ENCODE data around the gene HOXA11. TPM values are rescaled to one million over a fixed set of nuclear protein-coding genes. Genes with fewer than 3 reads are reported as not detected.

HOXA11 gene
- total RNA-seq, 1 donor from 2014 or later, result not detected

- H3K9me3 Mint-ChIP-seq (ENCODE audit: unreplicated experiment), result no peaks in the 10 kb centered on the region
- H3K36me3 Mint-ChIP-seq (ENCODE audit: low read depth, unreplicated experiment), result no peaks in the 10 kb centered on the region
- no peak overlapping the region for H3K27ac Mint-ChIP-seq (ENCODE audit: unreplicated experiment)
- DNase-seq (ENCODE audit: low spot score), result no peak
- H3K4me3 Mint-ChIP-seq (ENCODE audit: unreplicated experiment), result no peak overlapping the region
- TF ChIP-seq CTCF (IDR thresholded peaks at IDR 0.05; ENCODE audit: unreplicated experiment), result no peak
- H3K4me1 Mint-ChIP-seq (ENCODE audit: unreplicated experiment), result peaks cover 34% of the 10 kb centered on the region
- H3K27me3 Mint-ChIP-seq (ENCODE audit: unreplicated experiment), result peaks cover 25% of the 10 kb centered on the region
These were observed 17.8 kb upstream of the HOXA11 start for GRCh38 chr7:27202862-27203134.

- Mint-ChIP-seq H3K27me3 (ENCODE audit: unreplicated experiment) (peaks cover 27% of the 10 kb centered on the region), H3K27ac (ENCODE audit: unreplicated experiment) (no peak overlapping the region), H3K4me3 (ENCODE audit: unreplicated experiment) (no peak overlapping the region), H3K4me1 (ENCODE audit: unreplicated experiment) (peaks cover 34% of the 10 kb centered on the region), H3K9me3 (ENCODE audit: unreplicated experiment) (no peaks in the 10 kb centered on the region), H3K36me3 (ENCODE audit: low read depth, unreplicated experiment) (no peaks in the 10 kb centered on the region)
- no peak for DNase-seq (ENCODE audit: low spot score)
- TF ChIP-seq CTCF (IDR thresholded peaks at IDR 0.05; ENCODE audit: unreplicated experiment), result no peak
These were observed 17.2 kb upstream of the HOXA11 start for GRCh38 chr7:27202018-27202861.

GRCh38 chr7:27201580-27202017, 16.6 kb upstream of the HOXA11 start:
- no peak overlapping the region for H3K27ac Mint-ChIP-seq (ENCODE audit: unreplicated experiment)
- DNase-seq (ENCODE audit: low spot score), result no peak
- H3K36me3 Mint-ChIP-seq (ENCODE audit: low read depth, unreplicated experiment), result no peaks in the 10 kb centered on the region
- TF ChIP-seq CTCF (IDR thresholded peaks at IDR 0.05; ENCODE audit: unreplicated experiment), result no peak
- H3K27me3 Mint-ChIP-seq (ENCODE audit: unreplicated experiment), result peaks cover 27% of the 10 kb centered on the region
- peaks cover 34% of the 10 kb centered on the region for H3K4me1 Mint-ChIP-seq (ENCODE audit: unreplicated experiment)
- no peak overlapping the region for H3K4me3 Mint-ChIP-seq (ENCODE audit: unreplicated experiment)
- H3K9me3 Mint-ChIP-seq (ENCODE audit: unreplicated experiment), result no peaks in the 10 kb centered on the region

- Mint-ChIP-seq H3K27ac (ENCODE audit: unreplicated experiment) (no peak overlapping the region), H3K9me3 (ENCODE audit: unreplicated experiment) (no peaks in the 10 kb centered on the region), H3K36me3 (ENCODE audit: low read depth, unreplicated experiment) (no peaks in the 10 kb centered on the region), H3K4me1 (ENCODE audit: unreplicated experiment) (peaks cover 32% of the 10 kb centered on the region), H3K27me3 (ENCODE audit: unreplicated experiment) (peaks cover 27% of the 10 kb centered on the region), H3K4me3 (ENCODE audit: unreplicated experiment) (peak overlapping the region; percentile 84)
- TF ChIP-seq CTCF (IDR thresholded peaks at IDR 0.05; ENCODE audit: unreplicated experiment), result no peak
- DNase-seq (ENCODE audit: low spot score), result no peak
These were observed 15.9 kb upstream of the HOXA11 start for GRCh38 chr7:27200761-27201579.
